Gastrocnemius medialis (tissue), 4 donors: Measurements from ENCODE around the gene MEIS2. TPM values are rescaled to one million over a fixed set of nuclear protein-coding genes. Genes with fewer than 3 reads are reported as not detected.

ENCODE experiments used
- ATAC-seq, 2 donors: fragments of 150-250 bp; one replicate each; pipeline ENCODE4 v1.9.1; 2016
- DNase-seq, 2 donors: peaks; one replicate each; pipeline ENCODE4 v3.0.0-alpha.2; 2019
- H3K27ac ChIP-seq, 4 donors: fragments of 200-600 bp; sonication (generic); 1 replicate in 1 of 4; 2 replicates in 3 of 4; pipeline ENCODE4 v1.5.1; 2016 to 2018; ENCODE audit warnings: mild to moderate bottlenecking in 2 of 4, moderate library complexity in 1 of 4
- H3K27me3 ChIP-seq, 3 donors: fragments of 200-600 bp; sonication (generic) in 2 of 3; 1 replicate in 1 of 3; 2 replicates in 2 of 3; pipeline versions ENCODE4 v1.5.1 to v1.6.0; 2016 to 2019; ENCODE audit warnings: mild to moderate bottlenecking in 1 of 3, moderate library complexity in 1 of 3
- H3K36me3 ChIP-seq, 2 donors: fragments of 200-600 bp; sonication (generic) in 1 of 2; one replicate each; pipeline ENCODE4 v1.5.1; 2017 to 2018
- H3K4me1 ChIP-seq, 2 donors: fragments of 200-600 bp; sonication (generic) in 1 of 2; one replicate each; pipeline ENCODE4 v1.5.1; 2016 to 2017; ENCODE audit warnings: mild to moderate bottlenecking in 2 of 2
- H3K4me3 ChIP-seq, 4 donors: fragments of 200-600 bp; sonication (generic) in 3 of 4; 1 replicate in 1 of 4; 2 replicates in 3 of 4; pipeline ENCODE4 v1.5.1; 2016 to 2019; ENCODE audit warnings: mild to moderate bottlenecking in 2 of 4
- H3K9me3 ChIP-seq, 3 donors: fragments of 200-600 bp; sonication (generic) in 2 of 3; 1 replicate in 1 of 3; 2 replicates in 2 of 3; pipeline ENCODE4 v1.5.1; 2016 to 2019
- CTCF ChIP-seq, 5 experiments: fragments of 450-650 bp in 3 of 5; fragments of 200-600 bp in 2 of 5; sonication (generic) in 2 of 5; IDR thresholded peaks in 4 of 5; conservative IDR thresholded peaks in 1 of 5; 1 replicate in 4 of 5; 2 replicates in 1 of 5; pipeline ENCODE4 v1.5.1; 2016 to 2019; ENCODE audit warnings: antibody characterized with exemption in 5 of 5, mild to moderate bottlenecking in 3 of 5, moderate library complexity in 3 of 5
- POLR2A ChIP-seq, 2 donors: fragments of 450-650 bp; IDR thresholded peaks; one replicate each; pipeline ENCODE4 v1.6.1; 2017; ENCODE audit warnings: antibody characterized with exemption in 2 of 2, mild to moderate bottlenecking in 2 of 2, moderate library complexity in 2 of 2
- in situ Hi-C, 4 donors: fragments of 200-750 bp; cut with MboI; loops; one replicate each; pipeline versions ENCODE4 v1.15.0 to v1.8.0; 2017; ENCODE audit warnings: low sequenced_read_pairs in 4 of 4
- intact Hi-C: fragments of 100-400 bp; cut with DNase I; formaldehyde crosslinking; loops from one replicate; pipeline ENCODE4 v1.15.1; 2023; ENCODE audit warnings: low total_unique reads
- total RNA-seq, 4 donors: library from RNA; depleted of rRNA; stranded (reverse); fragments of >200 nt; gene quantifications; one replicate each; pipeline versions ENCODE4 v1.1.0 to v1.2.3, GENCODE V29; 2016

MEIS2 gene
- total RNA-seq, 4 donors from 2014 or later = 0.31 to 1.8 (median 0.40) TPM; not detected in 1

- in situ Hi-C loops = no loop called here
- Histone ChIP-seq H3K4me1 (no peaks in the 10 kb centered on the region), H3K9me3 (no peaks in the 10 kb centered on the region), H3K36me3 (no peaks in the 10 kb centered on the region), H3K4me3 (no peak overlapping the region), H3K27me3 (no peaks in the 10 kb centered on the region), H3K27ac (no peak overlapping the region)
- TF ChIP-seq CTCF (IDR thresholded peaks at IDR 0.05 in 4 of 5, conservative IDR thresholded peaks at IDR 0.05 in 1 of 5) (no peak), POLR2A (IDR thresholded peaks at IDR 0.05) (no peak)
- DNase-seq (no peak), ATAC-seq (no peak)
- intact Hi-C loops = no loop called here
Observed at GRCh38 chr15:36936613-36937012, 163.7 kb downstream of the MEIS2 start.

- intact Hi-C loops = no loop called here
- TF ChIP-seq POLR2A (IDR thresholded peaks at IDR 0.05) = no peak
- no peak for TF ChIP-seq CTCF (IDR thresholded peaks at IDR 0.05 in 4 of 5, conservative IDR thresholded peaks at IDR 0.05 in 1 of 5)
Observed at GRCh38 chr15:36933255-36933990, 166.9 kb downstream of the MEIS2 start.

GRCh38 chr15:36932070-36932469, 168.3 kb downstream of the MEIS2 start:
- H3K9me3 ChIP-seq = no peaks in the 10 kb centered on the region
- H3K4me3 ChIP-seq = no peak overlapping the region
- no peaks in the 10 kb centered on the region for H3K4me1 ChIP-seq
- no peak for ATAC-seq
- DNase-seq = no peak
- H3K36me3 ChIP-seq = no peaks in the 10 kb centered on the region
- no peak overlapping the region for H3K27ac ChIP-seq
- intact Hi-C loops = no loop called here
- no peak for TF ChIP-seq CTCF (IDR thresholded peaks at IDR 0.05 in 4 of 5, conservative IDR thresholded peaks at IDR 0.05 in 1 of 5)
- no peak for TF ChIP-seq POLR2A (IDR thresholded peaks at IDR 0.05)
- no peaks in the 10 kb centered on the region for H3K27me3 ChIP-seq
- in situ Hi-C loops = no loop called here

More at GRCh38 chr15:36933255-36933990, 166.9 kb downstream of the MEIS2 start:
- in situ Hi-C loops = no loop called here
- Histone ChIP-seq H3K4me1 (no peaks in the 10 kb centered on the region), H3K4me3 (no peak overlapping the region), H3K27me3 (no peaks in the 10 kb centered on the region), H3K36me3 (no peaks in the 10 kb centered on the region), H3K27ac (no peak overlapping the region), H3K9me3 (no peaks in the 10 kb centered on the region)
- DNase-seq (no peak), ATAC-seq (no peak)

- H3K9me3 ChIP-seq = no peaks in the 10 kb centered on the region
- no peak for ATAC-seq
- intact Hi-C loops = no loop called here
- H3K27ac ChIP-seq = no peak overlapping the region
- no peaks in the 10 kb centered on the region for H3K4me1 ChIP-seq
- no peak for TF ChIP-seq CTCF (IDR thresholded peaks at IDR 0.05 in 4 of 5, conservative IDR thresholded peaks at IDR 0.05 in 1 of 5)
- no peak for TF ChIP-seq POLR2A (IDR thresholded peaks at IDR 0.05)
- in situ Hi-C loops = no loop called here
- no peaks in the 10 kb centered on the region for H3K27me3 ChIP-seq
- DNase-seq = no peak
- no peaks in the 10 kb centered on the region for H3K36me3 ChIP-seq
- no peak overlapping the region for H3K4me3 ChIP-seq
Observed at GRCh38 chr15:36931434-36931833, 168.9 kb downstream of the MEIS2 start.

GRCh38 chr15:36926427-36926825, 173.9 kb downstream of the MEIS2 start:
- ATAC-seq (no peak), DNase-seq (no peak)
- H3K36me3 ChIP-seq = no peaks in the 10 kb centered on the region
- TF ChIP-seq CTCF (IDR thresholded peaks at IDR 0.05 in 4 of 5, conservative IDR thresholded peaks at IDR 0.05 in 1 of 5) = no peak
- no peak for TF ChIP-seq POLR2A (IDR thresholded peaks at IDR 0.05)
- H3K9me3 ChIP-seq = no peaks in the 10 kb centered on the region
- H3K27me3 ChIP-seq = no peaks in the 10 kb centered on the region
- no peak overlapping the region for H3K4me3 ChIP-seq
- no peaks in the 10 kb centered on the region for H3K4me1 ChIP-seq
- in situ Hi-C loops = no loop called here
- H3K27ac ChIP-seq = no peak overlapping the region
- intact Hi-C loops = no loop called here
